Measurements from ENCODE around the gene GORAB.

The GORAB gene

DNA sequence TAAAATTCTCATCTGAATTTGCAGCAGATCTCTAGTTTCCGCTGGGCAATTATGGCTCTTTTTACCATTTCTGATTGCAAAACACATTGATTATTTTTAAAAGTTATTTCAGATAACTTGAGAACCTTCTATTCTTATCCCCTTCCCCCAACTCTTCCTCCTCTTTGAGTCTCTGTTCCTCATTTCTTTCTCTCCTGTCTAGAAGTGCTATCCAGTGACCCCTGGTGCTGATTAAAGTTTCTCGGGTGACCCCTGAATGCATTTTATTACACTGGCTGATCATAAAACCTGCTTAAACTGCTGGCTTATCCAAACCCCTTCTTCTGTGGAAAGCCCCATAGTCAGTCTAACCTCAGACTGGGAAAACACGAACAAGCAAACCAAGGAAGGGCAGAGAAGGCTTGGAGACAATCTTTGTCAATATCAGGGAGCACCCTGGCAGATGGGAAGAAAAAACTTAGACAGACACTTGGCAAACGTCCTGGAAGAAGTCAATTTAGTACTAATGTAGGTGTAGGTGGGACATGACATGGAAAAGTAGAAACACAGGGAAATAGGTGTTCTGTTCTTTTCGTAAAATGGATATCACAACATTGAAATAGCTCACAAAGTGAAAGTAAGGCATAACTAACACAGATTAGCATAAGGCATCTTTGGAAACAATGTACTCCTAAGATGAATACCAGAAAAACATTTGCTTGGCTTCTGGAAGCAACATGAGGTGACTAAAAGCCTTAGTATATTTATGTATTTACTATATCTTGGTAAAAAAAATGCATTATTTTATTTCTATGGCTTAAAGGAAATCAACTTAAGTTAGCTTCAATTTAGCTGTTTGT is 61.4 kb downstream of the GORAB start:
- DNase-seq, result no peak

- no peak for DNase-seq
Measured at GRCh38 chr1:170594066-170594626, 62.2 kb downstream of the GORAB start.

- DNase-seq, result no peak
Measured at GRCh38 chr1:170596701-170597100, 64.7 kb downstream of the GORAB start.

DNA sequence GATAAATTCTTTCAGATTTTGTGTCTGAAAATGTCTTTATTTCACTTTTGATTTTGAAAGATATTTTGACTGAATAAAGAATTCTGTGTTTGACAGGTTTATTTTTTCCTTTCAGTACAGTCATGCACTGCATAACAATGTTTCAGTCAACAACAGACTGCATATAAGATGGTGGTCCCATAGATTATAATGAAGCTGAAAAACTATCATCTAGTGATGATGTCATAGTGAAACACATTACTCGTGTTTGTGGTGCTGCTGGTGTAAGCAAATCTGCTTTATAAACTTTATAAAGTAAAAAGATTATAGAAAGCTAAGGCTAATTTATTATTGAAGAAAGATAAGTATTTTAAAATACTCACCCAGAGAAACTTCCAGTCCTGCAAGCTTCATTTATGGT is 66.7 kb downstream of the GORAB start:
- no peak for DNase-seq

DNA sequence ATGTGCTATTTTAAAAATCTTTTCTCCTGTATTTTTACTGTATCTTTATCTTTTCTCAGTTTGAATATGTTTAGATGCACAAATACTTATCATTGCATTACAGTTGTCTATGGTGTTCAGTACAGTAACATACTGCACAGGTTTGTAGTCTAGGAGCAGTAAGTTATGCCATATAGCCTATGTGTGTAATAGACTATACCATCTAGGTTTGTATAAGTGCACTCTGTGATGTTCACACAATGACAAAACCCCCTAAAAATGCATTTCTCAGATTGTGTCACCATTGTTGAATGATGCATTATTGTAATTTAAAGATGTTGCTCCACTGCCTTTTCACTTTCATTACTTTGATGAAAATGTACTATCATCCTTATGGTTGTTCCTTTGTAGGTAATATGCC is 67.1 kb downstream of the GORAB start:
- no peak for DNase-seq

DNA sequence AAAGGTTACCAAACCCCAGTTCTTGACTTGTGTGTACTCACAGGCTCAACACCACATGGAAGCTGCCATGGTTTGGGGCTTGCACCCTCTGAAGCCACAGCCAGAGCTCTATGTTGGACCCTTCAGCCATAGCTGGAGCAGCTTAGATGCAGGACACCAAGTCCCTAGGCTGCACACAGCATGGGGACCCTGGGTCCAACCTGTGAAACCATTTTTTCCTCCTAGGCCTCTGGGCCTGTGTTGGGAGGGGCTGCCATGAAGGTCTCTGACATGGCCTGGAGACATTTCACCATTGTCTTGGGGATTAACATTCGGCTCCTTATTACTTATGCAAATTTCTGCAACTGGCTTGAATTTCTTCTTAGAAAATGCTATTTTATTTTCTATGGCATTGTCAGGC is 69.9 kb downstream of the GORAB start:
- DNase-seq, result no peak
